Fibroblast of lung (primary cell): ENCODE data around the gene FGD2.

ENCODE experiments used
- CTCF ChIP-seq, 2 donors: IDR thresholded peaks in 1 of 2; conservative IDR thresholded peaks in 1 of 2; 1 replicate in 1 of 2; 2 replicates in 1 of 2; pipeline ENCODE4 v1.5.1; 2011 to 2012; ENCODE audit warnings: low read length in 2 of 2, control low read depth in 1 of 2, inconsistent platforms in 1 of 2, low read depth in 1 of 2, mild to moderate bottlenecking in 1 of 2
- EZH2 ChIP-seq: IDR thresholded peaks from 2 replicates; pipeline ENCODE4 v1.5.1; 2012; ENCODE audit warnings: low read length, control low read depth, mild to moderate bottlenecking; ENCODE audit errors: missing control alignments

DNA sequence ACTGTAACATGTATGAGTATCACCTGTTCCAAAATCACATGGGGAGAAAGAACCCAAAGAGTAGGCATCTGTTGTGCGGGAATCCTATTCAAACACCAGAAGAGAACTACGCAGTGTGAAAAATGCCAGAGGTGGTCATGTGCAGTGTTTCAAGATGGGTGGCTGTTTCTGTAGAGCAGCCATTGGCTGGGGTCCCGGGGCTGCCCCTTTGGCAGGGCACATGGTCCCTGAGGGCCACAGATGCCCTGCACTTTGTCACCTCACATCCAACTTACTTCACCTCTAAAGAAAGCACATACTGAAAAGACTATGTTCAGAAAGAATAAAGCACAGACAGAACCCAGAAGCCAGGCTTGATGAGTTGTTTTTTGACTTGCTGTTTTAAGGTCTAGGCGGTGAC, 31.8 kb upstream of the FGD2 start:
- TF ChIP-seq CTCF (conservative IDR thresholded peaks at IDR 0.05 in 1 of 2, IDR thresholded peaks at IDR 0.05 in 1 of 2; ENCODE audit: low read depth in 1 of 2, low read length in 2 of 2) (no peak), EZH2 (no peak)
